Kasumi-1 (cell line): ENCODE measurements around the gene DBNL.

Experiments
- DNase-seq, 2 experiments: peaks; one replicate each; lab custom pipeline; 2025; lab: John Stamatoyannopoulos, UW

The DBNL gene

DNA sequence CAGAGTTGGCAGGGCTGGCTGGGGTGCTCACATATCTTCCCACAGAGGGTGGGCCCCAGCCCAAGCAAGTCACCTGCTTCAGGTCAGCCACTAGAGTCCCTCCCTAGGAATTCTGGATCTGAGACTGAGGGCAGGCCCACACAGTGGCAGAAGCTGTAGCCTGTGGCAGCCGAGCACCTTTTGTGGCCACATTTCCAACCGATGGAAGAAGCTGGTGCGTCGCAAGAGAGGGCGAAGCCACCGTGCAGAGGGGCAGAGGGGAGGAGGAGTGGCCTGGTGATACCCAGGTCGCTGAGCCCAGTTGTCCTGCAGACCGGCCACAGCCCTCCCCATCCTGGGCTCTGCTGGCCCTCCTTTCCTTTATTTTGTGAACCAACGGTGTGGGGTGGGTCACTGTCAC lies 32.6 kb downstream of the DBNL start:
- no peak for DNase-seq

DNA sequence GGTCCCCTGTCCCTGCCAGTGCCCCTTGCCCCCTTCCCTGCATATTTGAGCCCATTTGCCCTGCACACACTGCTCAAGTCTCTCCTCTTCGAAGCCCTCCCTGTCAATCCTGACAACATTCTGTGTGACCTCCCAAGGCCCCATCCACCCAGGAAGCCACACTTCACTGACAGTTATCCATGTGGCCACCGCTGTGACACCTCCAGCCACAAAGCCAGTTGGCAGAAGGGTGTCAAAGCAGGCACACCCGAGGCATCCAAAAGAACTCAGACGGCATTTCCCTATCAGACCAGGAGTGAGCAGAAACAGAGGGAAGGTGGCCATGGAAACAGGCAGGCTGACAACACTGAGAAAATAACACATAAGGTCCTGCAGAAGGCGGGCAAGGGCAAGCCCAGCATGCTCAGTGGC lies 33.2 kb downstream of the DBNL start:
- no peak for DNase-seq

DNA sequence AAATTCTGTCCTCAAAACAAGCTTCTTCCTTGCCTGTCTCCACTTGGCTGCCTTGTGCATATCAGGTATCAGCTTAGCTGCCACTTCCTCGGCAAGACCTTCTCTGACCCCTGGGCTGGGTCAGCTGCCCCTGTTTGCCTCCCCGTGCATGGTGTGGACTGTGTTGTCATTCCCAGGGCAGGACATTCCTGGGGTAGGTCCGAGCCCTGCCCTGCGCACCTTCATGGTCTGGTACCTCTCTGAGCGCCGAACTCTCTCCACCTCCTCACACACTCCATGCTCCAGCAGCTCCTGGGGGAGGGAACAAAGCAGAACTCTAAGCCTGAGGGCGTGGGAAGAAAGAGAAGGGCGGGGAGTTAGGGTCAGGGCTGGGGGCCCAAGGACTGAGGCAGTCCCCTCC lies 34.0 kb downstream of the DBNL start:
- no peak for DNase-seq

DNA sequence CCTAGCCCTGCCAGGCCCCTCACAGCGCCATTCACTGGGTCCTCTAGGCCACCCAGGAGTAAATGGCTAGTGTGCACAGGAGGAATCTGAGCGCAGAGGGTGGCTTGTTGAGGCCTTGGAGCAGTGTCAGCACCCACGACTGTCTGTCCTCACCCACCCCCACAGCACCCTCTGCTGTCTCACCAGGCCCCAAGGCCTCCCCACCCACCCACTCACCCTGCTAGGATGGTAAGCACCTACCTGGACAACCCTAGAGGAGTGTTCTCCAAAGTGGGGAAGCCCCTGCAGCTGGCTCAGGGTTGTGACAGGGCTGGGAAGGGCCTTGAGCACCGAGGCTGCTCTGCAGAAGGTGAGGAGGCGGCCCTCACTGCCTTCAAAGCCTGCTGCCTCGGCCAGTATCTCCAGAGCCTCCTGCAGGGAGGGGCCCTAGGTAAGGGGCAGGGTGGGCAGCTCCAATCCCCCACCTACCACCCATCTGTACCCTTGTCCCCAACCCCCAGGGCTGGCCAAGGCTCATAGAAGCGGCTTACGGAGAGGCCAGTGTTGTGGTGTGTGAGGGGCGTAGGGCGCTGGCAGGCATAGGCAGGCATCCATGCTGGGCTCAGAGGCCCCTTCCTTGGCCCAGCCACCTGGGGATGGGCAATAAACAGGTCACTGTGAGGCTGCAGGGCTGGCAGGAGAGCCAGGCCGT lies 35.0 kb downstream of the DBNL start:
- DNase-seq, result no peak

DNA sequence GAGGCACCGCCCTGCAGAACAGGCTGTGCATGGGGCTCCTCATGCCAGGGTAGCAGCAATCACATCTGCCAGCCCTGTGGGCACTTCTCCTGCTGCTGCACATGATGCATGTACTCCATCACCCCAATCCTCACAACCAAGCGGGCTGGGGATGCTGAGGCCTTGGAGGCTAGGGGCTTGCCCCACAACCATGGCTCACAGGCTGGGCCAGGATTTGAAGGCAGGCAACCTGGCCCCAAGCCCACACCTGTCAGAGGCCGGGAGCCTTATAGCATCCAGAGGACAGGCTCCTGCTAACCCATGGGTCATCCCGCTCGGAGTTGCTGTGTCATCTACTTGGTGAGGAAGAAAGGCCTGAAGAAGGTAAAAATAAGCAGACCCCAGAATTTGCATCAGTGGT lies 35.6 kb downstream of the DBNL start:
- no peak for DNase-seq

DNA sequence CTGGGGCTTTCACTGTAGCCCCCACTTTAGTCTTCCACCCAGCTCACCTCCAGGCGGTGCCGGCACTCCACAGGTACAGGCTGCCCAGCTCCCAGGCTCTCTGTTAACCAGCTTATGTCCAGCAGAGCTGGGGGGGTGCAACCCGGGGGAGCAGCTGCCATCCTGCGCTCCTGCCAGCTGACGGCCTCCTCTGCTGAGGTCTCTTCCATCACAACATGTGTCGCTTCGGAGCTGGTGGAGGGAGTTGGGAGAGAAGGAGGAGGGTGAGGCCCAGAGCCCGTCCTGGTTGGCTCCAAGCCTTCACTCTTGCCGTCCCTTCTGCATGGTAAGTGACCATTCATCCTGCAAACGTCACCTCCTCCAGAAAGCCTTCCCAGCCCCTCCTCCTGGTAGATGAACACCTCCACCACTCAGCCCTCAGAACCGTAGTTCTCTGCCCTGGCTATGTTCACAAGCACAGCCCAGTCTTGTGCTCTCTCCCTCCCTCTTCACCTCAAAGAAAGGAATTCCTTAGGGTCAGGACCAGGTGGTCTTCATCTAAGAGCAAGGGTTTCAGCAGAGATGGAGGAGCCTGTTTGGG lies 36.3 kb downstream of the DBNL start:
- no peak for DNase-seq

DNA sequence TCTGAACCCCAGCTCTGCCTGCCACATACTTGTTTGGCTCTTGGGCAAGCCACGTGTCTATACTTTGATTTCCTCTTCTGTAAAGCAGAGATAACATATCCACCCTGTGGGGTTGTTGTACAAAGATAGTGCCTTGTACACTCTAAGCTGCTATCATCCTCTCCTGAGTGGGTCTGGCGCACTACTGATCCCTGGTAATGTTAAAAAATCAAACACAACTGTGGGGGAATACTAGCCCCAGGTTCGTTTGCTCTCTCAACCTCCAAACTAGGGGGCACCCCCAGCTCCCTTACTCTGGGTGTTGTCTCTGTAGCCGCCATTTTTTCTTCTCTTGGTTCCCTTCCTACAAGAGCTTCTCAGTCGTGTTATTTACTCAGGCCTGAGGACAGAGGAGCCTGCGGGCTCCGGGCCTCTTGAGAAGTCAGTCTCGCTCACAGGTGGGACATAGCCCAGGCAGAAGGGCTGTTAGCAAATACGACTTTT lies 36.8 kb downstream of the DBNL start:
- DNase-seq, result peak; percentile 64 to 67

DNA sequence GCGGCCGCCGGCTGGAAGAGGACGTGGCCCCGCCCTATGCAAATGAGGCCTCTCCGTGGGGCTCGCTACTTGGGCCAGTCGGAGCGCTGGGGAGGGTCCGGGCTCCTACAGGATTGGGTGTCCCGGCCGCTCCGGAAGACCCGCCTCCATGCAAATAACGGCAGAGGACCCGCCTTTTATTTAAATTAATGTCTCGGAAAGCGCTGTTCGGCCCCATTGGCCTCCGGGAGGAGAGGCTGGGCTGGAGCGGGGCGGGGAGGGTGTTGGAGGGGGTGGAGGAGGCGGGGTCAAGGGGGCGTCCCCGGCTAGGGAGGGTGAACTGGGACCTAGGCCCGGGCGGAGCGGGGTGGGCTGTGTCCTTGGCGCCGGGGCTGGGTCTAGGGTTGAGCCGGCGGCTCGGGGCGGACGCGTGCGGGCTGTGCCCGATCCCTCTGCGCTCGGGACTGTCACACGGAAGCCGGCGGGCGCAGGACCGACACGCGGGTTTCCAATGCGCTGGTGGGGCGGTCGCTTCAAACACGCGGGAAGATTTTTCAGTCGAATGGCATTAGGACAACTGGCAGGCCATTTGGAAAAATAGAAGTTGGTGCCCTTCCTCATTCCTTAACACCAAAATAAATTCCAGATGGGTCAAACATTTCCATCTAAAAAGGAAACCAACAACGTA lies 38.2 kb downstream of the DBNL start:
- DNase-seq, result peak; percentile 99 to 100

DNA sequence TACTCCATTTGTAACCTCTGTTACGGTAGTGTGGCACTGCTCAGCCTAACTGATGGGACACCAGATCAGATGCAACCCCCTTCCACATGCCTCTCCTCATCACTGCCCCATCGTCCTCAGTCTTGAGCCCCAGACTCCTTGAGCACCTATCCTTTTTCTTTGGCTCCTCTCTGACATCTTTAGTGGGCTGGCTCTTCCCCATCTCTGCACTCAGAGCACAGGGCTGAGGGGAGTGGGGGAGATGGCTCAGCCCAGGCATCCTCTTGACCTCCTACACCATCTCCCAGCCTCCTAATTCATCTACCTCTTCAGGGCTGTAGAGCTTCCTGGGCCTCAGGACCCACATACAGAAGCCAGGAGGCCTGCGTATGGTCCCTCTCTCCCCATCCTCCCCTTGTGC lies 39.3 kb downstream of the DBNL start:
- no peak for DNase-seq

DNA sequence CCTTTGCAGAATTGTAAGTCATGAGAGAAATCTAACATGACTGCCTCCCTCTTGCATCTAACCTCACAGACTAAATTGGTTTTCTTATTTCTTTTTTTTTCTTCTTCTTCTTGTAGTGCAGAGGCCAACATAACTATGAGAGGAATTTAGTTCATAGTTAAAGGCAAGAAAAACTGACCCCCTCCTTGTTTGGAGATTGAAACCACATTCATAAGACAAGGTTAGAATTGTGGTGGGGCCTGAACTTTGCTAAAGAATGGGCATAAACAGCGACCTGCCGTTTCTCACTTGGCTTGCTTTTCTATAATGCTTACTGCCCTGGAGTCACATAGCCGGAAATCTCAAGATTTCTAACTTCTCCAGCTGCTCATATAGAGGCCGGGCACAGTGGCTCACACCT lies 40.2 kb downstream of the DBNL start:
- DNase-seq, result no peak

DNA sequence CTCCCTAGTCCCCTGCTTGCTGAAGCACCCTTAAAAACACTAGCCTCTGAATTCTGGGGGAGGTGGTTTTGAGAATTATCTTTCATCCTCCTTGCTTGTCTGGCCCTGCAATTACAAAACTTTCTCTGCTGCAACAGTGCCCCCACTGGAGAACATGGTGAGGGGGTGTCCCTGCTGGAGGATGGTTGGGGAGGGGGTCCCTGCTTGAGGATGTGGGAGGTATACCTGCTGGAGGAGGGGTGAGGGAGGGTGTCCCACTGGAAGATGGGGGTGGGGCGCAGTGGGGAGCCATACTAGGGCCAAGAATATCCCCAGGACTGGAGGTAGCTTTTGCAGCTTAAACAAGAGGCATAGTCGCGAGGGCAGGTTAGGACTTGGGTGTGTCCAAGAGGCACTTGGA lies 41.0 kb downstream of the DBNL start:
- peak in 1 of 2 experiments; percentile 38 for DNase-seq

DNA sequence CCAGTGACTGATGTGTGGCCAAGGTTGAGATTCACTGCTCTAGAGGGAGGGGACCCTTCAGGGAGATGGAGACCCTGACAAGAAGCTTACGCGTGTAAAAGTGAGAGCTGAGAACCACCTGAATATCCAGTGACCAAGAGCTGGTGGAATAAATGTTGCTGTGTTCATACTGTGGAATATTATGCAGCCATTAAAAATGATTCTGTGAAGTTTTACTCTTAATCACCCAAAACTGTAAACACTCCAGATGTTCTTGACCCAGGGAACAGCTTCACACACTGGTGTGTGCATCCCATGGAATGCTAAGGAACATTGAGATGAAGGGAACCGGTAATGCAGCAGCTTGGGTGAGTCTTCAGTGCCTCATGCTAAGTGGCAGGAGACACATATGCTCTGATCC lies 42.1 kb downstream of the DBNL start:
- DNase-seq, result no peak

DNA sequence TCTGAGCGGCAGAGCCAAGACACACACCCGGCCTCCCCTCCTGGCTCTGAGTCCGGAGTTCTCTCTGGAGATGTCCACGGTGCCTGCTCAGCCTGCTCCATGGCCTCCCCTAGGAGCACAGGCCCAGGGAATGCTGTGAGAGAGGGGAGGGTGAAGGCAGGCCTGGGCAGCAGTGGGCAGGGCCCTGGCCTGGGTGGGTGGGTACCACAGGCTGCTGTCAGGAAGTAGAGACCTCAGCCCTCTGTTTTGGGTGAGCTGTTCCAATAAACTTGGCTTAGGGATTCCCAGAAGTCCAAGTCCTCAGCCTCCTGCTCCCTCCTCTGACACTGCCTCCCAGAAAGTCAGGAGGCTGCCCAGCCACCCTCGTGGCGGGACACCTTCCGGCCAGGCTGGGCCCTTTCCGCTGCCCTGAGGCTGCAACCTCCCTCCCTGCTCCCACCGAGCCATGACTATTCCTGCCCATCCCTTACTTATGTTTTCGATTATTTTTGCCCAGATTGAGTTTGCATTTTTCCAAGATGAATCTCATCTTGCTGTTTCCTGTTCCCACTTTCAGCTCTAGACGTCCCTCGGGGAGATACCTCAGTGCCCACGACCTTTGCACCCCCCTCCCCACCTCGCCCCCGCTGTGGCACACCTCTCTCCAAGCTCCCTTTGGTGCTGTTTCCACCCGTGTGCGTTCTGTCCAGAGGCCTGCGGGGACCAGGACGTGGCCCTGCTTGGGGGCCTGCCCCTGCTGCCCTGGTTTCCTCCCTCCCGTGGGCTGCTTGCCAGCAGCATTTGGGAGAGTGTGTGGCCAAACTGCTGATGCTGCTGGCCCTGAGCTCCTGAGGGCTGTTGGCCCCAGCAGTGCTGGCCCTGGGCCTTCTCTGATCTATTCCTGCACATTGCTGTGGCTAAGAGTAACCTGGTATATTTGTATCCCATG lies 43.7 kb downstream of the DBNL start:
- no peak for DNase-seq

DNA sequence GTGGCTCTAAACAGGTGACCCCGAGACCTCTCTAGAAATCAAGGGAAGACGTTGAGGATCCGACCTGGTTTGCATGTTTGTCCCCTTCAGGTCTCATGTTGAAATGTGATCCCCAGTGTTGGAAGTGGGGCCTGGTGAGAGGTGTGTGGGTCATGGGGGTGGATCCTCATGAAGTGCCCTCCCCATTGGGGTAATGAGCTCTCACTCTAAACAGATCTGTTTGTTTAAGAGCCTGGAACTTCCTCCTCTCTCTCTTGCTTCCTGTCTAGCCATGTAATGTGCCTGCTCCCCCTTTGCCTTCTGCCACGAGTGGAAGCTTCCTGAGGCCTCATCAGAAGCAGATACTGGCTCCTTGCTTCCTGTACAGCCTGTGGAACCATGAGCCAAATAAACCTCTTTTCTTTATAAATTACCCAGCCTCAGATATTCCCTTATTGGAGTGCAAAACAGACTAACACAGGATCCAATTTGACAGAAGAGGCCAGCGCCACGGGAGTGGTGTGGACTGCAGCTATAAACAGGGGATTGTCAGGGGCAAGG lies 48.7 kb downstream of the DBNL start:
- no peak for DNase-seq

DNA sequence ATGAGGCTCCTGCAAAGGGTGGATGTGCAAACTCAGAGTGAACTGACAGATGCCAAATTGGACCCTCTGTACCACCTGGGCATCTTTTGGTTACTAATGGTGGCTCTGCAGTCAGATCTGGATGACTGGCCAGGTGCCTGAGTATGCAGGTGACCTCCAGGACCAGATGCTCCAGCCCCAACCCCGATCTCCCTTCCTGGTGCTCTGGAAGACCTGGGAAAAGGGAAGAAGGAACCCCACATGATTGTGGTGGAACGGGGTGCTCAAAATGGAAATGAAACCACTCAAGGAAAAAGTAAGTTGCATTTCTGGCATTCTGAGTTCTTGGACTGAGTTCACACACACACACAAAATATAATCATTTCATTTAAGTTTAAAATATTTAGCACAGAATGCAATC lies 49.9 kb downstream of the DBNL start:
- no peak for DNase-seq

DNA sequence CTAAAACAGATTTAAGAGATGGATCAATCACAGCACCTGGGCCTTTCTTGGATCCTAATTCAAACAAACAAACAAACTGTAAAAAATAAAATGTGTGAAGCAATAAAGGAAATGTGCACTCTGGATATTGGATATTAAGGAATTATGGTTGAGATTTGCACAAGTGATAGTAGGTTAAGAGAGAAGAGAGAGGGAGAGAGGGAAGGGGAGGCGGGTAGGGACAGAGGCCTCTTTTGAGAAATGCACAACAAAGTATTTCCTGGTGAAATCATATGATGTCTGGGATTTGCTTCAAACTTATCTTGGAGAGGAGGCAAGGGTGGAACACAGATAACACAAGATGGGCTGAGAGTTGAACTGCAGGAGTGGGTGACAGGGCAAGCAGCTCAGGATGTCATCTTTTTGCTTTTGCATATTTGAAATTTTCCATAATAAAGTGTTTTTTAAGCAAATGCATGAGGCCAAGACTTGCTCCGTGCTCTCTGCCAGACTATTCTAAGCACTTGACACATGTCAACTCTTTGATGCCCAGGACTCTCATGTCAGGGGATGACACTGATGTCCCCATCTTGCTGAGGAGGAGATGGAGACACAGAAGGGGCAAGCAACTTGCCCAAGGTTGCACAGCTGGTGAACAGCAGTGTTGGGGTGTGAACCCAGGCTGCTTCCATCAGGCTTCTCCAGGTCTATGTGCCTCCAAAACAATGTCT lies 50.5 kb downstream of the DBNL start:
- DNase-seq, result no peak

DNA sequence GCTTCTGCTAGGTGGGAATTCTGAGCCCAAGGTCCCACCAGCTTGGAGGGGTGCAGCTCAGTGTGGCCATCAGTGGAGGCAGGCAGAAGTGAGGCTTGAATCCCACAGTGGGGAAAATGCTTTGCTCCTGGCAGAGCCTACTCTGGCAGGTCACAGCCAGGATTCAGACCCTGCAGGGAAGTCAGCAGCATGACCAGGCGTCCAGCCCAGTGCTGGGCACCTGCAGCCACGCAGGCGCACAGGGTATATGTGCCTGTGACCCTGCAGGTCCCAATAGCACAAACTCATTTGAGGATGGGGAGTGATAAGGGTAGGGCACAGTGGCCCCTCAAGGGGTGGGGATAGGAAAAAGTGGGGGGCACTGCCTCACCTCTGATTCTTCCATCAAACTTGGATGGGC lies 51.3 kb downstream of the DBNL start:
- no peak for DNase-seq

DNA sequence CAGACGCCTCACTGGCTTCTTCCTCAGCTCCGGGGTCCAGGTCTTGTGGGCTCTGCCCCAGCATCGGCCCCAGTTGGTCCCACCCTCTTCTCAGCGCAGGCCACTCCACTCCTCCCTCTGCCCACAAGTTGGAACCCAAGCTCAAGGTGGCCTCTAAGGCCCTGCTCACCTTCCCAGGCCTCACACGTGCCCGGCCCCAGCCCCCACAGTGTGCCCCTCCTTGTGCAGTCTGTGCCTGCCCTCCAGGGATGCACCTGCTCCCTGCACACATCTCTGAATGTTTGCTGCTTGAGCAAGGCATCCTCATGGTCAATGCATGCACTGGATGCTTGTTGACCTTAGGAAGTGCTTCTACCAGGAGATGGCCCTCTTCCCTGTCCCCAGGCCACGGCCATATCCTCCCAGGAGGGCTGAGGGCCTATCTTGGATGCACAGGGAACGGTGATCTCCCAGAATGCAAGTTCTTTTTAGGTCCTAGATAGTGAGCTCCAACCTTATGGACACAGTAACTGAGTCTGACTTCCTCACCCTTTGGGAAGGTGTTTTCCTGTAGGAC lies 51.9 kb downstream of the DBNL start:
- no peak for DNase-seq

DNA sequence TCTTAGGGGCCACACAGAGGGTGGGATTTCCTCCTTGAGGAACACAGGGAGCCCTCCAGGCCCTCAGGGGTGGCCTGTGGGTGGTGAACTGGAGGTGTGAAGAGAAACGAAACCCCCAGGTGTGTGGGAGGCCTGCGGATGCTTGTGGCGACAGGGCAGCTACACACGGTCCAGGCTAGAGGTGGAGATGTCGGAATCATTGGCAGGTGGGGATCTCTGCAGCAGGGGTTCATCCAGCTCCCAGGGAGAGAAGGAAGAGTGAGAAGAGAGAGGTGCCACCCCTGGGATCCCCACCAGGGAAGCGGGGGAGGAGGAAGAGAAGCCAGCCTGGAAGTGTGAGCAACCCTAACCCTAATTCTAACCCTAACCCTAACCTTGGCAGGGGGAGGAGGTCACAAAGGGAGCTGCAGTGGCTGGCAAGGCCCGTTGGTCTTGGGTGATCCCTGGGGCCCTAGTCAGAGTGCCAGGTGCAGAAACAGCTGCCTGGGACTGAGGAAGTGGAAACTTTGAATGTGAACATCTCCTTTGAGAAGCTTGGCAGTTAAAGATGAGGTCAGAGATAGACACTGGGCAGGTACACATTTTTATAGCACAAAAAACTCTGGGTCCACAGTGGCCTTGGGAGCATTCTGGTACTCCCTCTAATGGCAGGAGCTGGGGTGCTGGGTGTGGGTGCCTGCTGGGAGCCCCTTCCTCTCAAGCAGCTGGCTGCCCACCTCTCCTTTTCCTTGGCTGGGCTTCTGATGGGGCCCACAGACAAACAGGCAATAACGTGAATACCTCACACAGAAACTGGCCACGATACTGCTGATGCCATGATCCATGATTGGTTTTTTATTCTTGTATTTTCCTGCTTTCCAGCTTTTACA lies 52.8 kb downstream of the DBNL start:
- peak in 1 of 2 experiments; percentile 26 for DNase-seq
